ENCODE data around the gene KRTDAP. TPM values are rescaled to one million over a fixed set of nuclear protein-coding genes. Genes with fewer than 3 reads are reported as not detected.
"Not testable (repeated sequence)": the region's sequence is repeated elsewhere in the genome, so short reads cannot be mapped to it uniquely, and the experiment has no call there.

Gene KRTDAP
- total RNA-seq, 3 donors from 2014 or later, result not detected

DNA sequence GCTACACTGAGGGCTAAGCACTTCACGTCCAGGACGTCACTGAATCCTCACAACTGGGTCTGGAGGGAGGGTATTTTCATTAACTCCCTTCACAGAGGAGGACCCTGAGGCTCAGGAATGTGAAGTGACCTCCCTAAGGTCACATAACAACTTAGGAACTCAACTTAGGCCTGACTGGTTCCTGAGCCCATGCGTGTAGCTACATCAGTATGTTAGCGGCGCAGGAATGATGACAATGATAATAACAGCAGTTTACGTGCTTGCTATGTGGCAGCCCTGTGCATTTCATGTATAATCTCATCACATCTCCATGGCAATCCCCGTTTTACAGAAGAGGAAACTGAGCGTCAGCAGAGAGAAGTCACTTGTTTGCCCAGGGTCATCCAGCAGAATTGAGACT is 18.3 kb downstream of the KRTDAP start:
- H3K4me1 ChIP-seq, result no peaks in the 10 kb centered on the region
- TF ChIP-seq, protein P1, sequence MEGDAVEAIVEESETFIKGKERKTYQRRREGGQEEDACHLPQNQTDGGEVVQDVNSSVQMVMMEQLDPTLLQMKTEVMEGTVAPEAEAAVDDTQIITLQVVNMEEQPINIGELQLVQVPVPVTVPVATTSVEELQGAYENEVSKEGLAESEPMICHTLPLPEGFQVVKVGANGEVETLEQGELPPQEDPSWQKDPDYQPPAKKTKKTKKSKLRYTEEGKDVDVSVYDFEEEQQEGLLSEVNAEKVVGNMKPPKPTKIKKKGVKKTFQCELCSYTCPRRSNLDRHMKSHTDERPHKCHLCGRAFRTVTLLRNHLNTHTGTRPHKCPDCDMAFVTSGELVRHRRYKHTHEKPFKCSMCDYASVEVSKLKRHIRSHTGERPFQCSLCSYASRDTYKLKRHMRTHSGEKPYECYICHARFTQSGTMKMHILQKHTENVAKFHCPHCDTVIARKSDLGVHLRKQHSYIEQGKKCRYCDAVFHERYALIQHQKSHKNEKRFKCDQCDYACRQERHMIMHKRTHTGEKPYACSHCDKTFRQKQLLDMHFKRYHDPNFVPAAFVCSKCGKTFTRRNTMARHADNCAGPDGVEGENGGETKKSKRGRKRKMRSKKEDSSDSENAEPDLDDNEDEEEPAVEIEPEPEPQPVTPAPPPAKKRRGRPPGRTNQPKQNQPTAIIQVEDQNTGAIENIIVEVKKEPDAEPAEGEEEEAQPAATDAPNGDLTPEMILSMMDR (IDR thresholded peaks at IDR 0.05), result no peak
- TF ChIP-seq POLR2AphosphoS5 (IDR thresholded peaks at IDR 0.05), result no peak
- TF ChIP-seq POLR2A (IDR thresholded peaks at IDR 0.05), result no peak
- H3K36me3 ChIP-seq, result no peaks in the 10 kb centered on the region
- intact Hi-C loops (cut with DNase I; ENCODE audit: low total_unique reads), result no loop called here
- H3K9me3 ChIP-seq, result no peaks in the 10 kb centered on the region
- no peaks in the 10 kb centered on the region for H3K27me3 ChIP-seq
- no peak overlapping the region for H3K27ac ChIP-seq
- no peak overlapping the region for H3K4me3 ChIP-seq
- no peak for DNase-seq (ENCODE audit: low spot score in 2 of 2)

DNA sequence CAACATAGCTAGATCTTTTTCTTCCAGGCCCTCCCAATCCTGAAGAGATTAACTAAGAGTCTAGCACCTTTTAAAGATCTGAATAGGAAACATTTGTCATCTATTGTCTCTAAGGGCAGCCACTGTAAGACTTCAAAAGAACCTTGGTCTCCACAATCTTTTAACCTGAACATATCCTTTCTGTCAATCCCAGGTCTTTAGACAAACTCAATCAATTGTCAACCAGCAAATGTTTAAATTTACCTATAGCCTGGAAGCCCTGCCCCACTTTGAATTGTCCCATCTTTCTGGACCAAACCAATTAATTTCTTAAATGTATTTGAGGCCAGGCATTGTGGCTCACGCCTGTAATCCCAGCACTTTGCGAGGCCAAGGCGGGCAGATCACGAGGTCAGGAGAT is 19.2 kb downstream of the KRTDAP start:
- H3K27me3 ChIP-seq; H3K4me3 ChIP-seq; DNase-seq (ENCODE audit: low spot score in 2 of 2); intact Hi-C loops (cut with DNase I; ENCODE audit: low total_unique reads); H3K9me3 ChIP-seq; H3K4me1 ChIP-seq; H3K36me3 ChIP-seq; H3K27ac ChIP-seq: not testable (repeated sequence)

DNA sequence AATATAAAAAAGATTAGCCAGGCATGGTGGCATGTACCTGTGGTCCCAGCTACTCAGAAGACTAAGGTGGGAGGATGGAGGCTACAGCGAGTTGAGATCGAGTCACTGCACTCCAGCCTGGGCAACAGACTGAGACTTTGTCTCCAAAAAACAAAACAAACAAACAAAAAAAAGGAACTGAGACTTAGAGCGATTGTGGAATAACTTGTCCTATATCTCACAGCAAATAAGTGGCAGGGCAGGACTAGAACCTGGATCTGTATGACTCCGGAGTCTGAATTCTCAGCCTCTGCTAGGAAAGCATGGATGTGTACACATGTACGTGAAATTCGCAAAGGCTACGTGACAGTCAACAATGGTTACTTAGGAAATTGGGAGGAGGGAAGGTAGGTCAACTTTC is 20.1 kb downstream of the KRTDAP start:
- TF ChIP-seq, protein P1 (IDR thresholded peaks at IDR 0.05), result no peak
- TF ChIP-seq POLR2AphosphoS5 (IDR thresholded peaks at IDR 0.05), result no peak
- TF ChIP-seq POLR2A (IDR thresholded peaks at IDR 0.05), result no peak
- Histone ChIP-seq H3K4me3 (no peak overlapping the region), H3K27ac (no peak overlapping the region), H3K36me3 (no peaks in the 10 kb centered on the region), H3K4me1 (no peaks in the 10 kb centered on the region), H3K27me3 (no peaks in the 10 kb centered on the region), H3K9me3 (no peaks in the 10 kb centered on the region)
- no peak for DNase-seq (ENCODE audit: low spot score in 2 of 2)
- intact Hi-C loops (cut with DNase I; ENCODE audit: low total_unique reads), result no loop called here

DNA sequence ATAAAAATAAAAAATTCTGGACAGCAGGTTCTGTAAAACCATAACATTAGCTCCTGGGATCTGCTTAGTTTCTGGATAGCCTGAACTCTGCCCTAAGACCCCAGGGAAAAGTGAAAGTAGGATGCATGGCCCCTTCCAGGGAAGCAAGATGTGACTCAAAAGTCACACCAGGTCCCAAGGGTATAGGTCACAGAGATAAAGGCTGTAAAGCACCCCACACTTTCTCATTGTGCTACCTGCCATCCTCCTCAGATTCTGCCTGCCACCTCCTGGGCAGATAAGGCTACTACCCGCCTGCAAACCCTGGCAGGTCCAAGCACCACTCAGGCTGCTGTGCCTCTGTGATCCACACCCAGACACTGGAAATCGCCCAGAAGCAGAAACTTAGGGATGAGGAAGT is 21.6 kb downstream of the KRTDAP start:
- no peaks in the 10 kb centered on the region for H3K9me3 ChIP-seq
- H3K4me1 ChIP-seq, result no peaks in the 10 kb centered on the region
- H3K4me3 ChIP-seq, result no peak overlapping the region
- TF ChIP-seq, protein P1 (IDR thresholded peaks at IDR 0.05), result peak in 2 of 3 donors; percentile 51 to 60
- TF ChIP-seq POLR2A (IDR thresholded peaks at IDR 0.05) (no peak), POLR2AphosphoS5 (IDR thresholded peaks at IDR 0.05) (no peak)
- H3K27me3 ChIP-seq, result no peaks in the 10 kb centered on the region
- intact Hi-C loops (cut with DNase I; ENCODE audit: low total_unique reads), result no loop called here
- DNase-seq (ENCODE audit: low spot score in 2 of 2), result no peak
- no peak overlapping the region for H3K27ac ChIP-seq
- H3K36me3 ChIP-seq, result no peaks in the 10 kb centered on the region

DNA sequence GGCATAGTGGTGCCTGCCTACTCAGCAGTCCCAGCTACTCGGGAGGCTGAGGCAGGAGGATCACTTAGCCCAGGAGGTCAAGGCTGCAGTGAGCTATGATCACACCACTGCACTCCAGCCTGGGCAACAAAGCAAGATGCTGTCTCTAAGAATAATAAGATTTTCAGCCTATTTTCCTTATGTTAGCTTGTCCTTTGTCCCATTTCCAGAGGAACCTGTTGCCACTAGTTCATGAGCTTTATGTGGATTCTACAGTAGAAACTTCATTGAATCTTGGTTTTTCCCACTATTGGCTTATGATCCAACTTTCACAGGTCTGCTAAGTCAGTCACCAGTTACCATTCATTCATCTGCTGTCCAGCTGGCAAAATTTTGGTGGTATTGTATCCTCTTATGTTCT is 24.0 kb downstream of the KRTDAP start:
- Histone ChIP-seq H3K4me3 (no peak overlapping the region), H3K9me3 (no peaks in the 10 kb centered on the region), H3K27me3 (no peaks in the 10 kb centered on the region), H3K4me1 (no peaks in the 10 kb centered on the region), H3K27ac (no peak overlapping the region), H3K36me3 (no peaks in the 10 kb centered on the region)
- no peak for DNase-seq (ENCODE audit: low spot score in 2 of 2)
- intact Hi-C loops (cut with DNase I; ENCODE audit: low total_unique reads), result no loop called here
- TF ChIP-seq POLR2A (IDR thresholded peaks at IDR 0.05) (no peak), POLR2AphosphoS5 (IDR thresholded peaks at IDR 0.05) (no peak)
- TF ChIP-seq, protein P1 (IDR thresholded peaks at IDR 0.05), result no peak

DNA sequence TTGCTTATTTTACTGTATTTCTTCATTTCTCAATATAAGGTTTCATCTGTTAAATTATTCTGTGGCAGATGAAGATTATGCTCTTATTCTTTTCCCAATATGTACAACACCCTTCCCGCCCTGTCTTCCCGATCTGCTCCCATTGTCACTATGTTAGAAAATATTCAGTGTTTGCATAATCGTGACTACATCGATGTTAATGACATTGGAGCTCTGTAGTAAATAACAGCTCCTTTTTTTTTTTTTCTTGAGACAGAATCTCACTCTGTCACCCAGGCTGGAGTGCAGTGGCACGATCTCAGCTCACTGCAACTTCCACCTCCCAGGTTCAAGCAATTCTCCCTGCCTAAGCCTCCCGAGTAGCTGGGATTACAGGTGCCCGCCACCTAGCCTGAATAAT is 27.3 kb downstream of the KRTDAP start:
- H3K27me3 ChIP-seq; DNase-seq (ENCODE audit: low spot score in 2 of 2); H3K4me1 ChIP-seq; intact Hi-C loops (cut with DNase I; ENCODE audit: low total_unique reads); H3K36me3 ChIP-seq; H3K27ac ChIP-seq; H3K9me3 ChIP-seq; H3K4me3 ChIP-seq: not testable (repeated sequence)

Data from breast epithelium (tissue), 4 donors.